Fibroblast of lung (primary cell): ENCODE results near the gene FHL3. TPM values are rescaled to one million over a fixed set of nuclear protein-coding genes. Genes with fewer than 3 reads are reported as not detected.

Experiments used
- DNase-seq, 2 donors: peaks; one replicate each; pipeline versions ENCODE4 v3.0.0 to v3.0.0-alpha.2; 2010; ENCODE audit warnings: low read depth in 2 of 2
- H2AFZ ChIP-seq: 2 replicates; pipeline ENCODE4 v1.5.1; 2012; ENCODE audit warnings: low read length, control low read depth, inconsistent platforms
- H3K27ac ChIP-seq: 2 replicates; pipeline ENCODE4 v1.5.1; 2011; ENCODE audit warnings: low read length, control low read depth; ENCODE audit not compliant: insufficient read depth
- H3K27me3 ChIP-seq: 2 replicates; pipeline ENCODE4 v1.5.1; 2011; ENCODE audit warnings: mild to moderate bottlenecking, low read length; ENCODE audit not compliant: control insufficient read depth, insufficient read depth
- H3K36me3 ChIP-seq: 2 replicates; pipeline ENCODE4 v1.5.1; 2011; ENCODE audit warnings: low read length; ENCODE audit not compliant: control insufficient read depth, insufficient read depth
- H3K4me1 ChIP-seq: 2 replicates; pipeline ENCODE4 v1.5.1; 2011; ENCODE audit warnings: low read length; ENCODE audit not compliant: control insufficient read depth, insufficient read depth; ENCODE audit errors: extremely low read depth
- H3K4me2 ChIP-seq: 2 replicates; pipeline ENCODE4 v1.5.1; 2011; ENCODE audit warnings: low read length, control low read depth; ENCODE audit not compliant: insufficient read depth; ENCODE audit errors: extremely low read depth
- H3K4me3 ChIP-seq, 4 experiments: fragments of 200-600 bp in 1 of 4; sonication (generic) in 1 of 4; replicated peaks in 1 of 4; 2 replicates each; pipeline ENCODE4 v1.5.1; 2011 to 2016; ENCODE audit warnings: low read length in 4 of 4, low read depth in 3 of 4, mild to moderate bottlenecking in 3 of 4, control low read depth in 2 of 4, inconsistent platforms in 1 of 4, mixed read lengths in 1 of 4; ENCODE audit not compliant: insufficient read depth in 1 of 4; ENCODE audit errors: control extremely low read depth in 1 of 4
- H3K79me2 ChIP-seq: 2 replicates; pipeline ENCODE4 v1.5.1; 2012; ENCODE audit warnings: mild to moderate bottlenecking, low read length, inconsistent platforms; ENCODE audit not compliant: control insufficient read depth, insufficient read depth
- H3K9ac ChIP-seq: 2 replicates; pipeline ENCODE4 v1.5.1; 2011; ENCODE audit warnings: mild to moderate bottlenecking, low read length, control low read depth; ENCODE audit not compliant: insufficient read depth
- H3K9me3 ChIP-seq: 2 replicates; pipeline ENCODE4 v1.5.1; 2012; ENCODE audit warnings: low read depth, low read length; ENCODE audit not compliant: control insufficient read depth, insufficient read depth
- H4K20me1 ChIP-seq: 2 replicates; pipeline ENCODE4 v1.5.1; 2011; ENCODE audit warnings: low read length; ENCODE audit not compliant: control insufficient read depth, insufficient read depth; ENCODE audit errors: extremely low read depth
- CTCF ChIP-seq, 2 donors: IDR thresholded peaks in 1 of 2; conservative IDR thresholded peaks in 1 of 2; 1 replicate in 1 of 2; 2 replicates in 1 of 2; pipeline ENCODE4 v1.5.1; 2011 to 2012; ENCODE audit warnings: low read length in 2 of 2, control low read depth in 1 of 2, inconsistent platforms in 1 of 2, low read depth in 1 of 2, mild to moderate bottlenecking in 1 of 2
- EZH2 ChIP-seq: IDR thresholded peaks from 2 replicates; pipeline ENCODE4 v1.5.1; 2012; ENCODE audit warnings: low read length, control low read depth, mild to moderate bottlenecking; ENCODE audit errors: missing control alignments
- polyA plus RNA-seq, 2 donors: library from polyadenylated mRNA; depleted of rRNA in 1 of 2; stranded (reverse) in 1 of 2; unstranded in 1 of 2; fragments of >200 nt; gene quantifications; 2 replicates each; pipeline ENCODE4 v1.2.1, GENCODE V29; 2011 to 2012; ENCODE audit warnings: missing spikeins in 1 of 2
- total RNA-seq: library from RNA; depleted of rRNA; stranded (reverse); fragments of >200 nt; gene quantifications from 2 replicates; pipeline ENCODE4 v1.2.1, GENCODE V29; 2014

FHL3 gene
- total and polyA plus RNA-seq, 2 donors (not counting 1 experiment from before 2014, with no cell fraction given) = 13.9 to 25.0 TPM

DNA sequence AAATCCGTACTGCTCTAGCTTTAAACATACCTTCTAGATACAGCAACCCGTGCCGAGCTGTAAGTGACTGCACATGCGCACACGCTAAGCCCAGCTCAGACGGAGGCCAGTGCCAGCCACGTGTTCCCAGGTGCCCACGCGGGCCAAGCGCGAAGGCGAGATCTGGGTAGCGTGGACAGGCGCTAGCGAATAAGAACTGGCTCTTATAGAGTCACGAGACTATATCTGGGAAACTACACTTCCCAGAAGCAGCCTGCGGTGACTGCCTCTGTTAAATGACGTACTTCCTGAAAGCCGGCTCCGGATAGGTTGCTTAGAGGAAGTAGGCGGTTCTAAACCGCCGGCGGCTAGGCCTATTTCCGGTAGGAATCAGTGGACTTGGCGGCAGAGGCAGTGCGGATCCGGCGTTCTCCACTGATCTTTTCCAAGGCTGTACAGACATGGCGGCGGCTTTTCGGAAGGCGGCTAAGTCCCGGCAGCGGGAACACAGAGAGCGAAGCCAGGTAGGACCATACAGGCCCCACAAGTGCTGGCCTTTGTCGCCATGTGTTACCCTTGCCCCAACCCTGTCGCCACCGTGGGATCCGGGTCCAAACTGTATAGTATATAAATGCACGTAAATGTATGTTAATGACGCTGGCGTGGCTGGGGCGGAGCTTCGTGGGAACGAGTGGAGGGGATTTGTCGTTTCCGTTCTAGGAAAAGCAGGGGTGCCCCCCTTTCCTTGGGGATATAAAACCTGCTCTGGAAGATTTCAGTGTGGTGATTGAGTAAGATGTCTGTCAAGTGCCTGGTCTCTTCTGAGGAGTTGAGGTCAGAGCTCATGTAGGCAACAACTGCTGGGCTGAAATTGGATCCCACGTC is 7.3 kb upstream of the FHL3 start, which contains the start of gene UTP11:
TSS of gene UTP11 (plus strand) at position 372 of the 864 bp plus-strand sequence. CDS start at position 441, 69 bp downstream.
- Histone ChIP-seq H4K20me1 (no peaks in the 10 kb centered on the region), H3K4me1 (peaks cover 3% of the 10 kb centered on the region)

GRCh38 chr1:38009841-38010180 is 4.5 kb upstream of the FHL3 start:
- Histone ChIP-seq H3K4me2 (no peak overlapping the region), H3K9ac (no peak overlapping the region), H4K20me1 (no peaks in the 10 kb centered on the region), H2AFZ (no peak overlapping the region), H3K36me3 (no peaks in the 10 kb centered on the region), H3K27ac (no peak overlapping the region), H3K9me3 (no peaks in the 10 kb centered on the region), H3K4me3 (no peak overlapping the region), H3K79me2 (peaks cover 23% of the 10 kb centered on the region), H3K27me3 (no peaks in the 10 kb centered on the region), H3K4me1 (peaks cover 3% of the 10 kb centered on the region)
- TF ChIP-seq CTCF (conservative IDR thresholded peaks at IDR 0.05 in 1 of 2, IDR thresholded peaks at IDR 0.05 in 1 of 2; ENCODE audit: low read depth in 1 of 2, low read length in 2 of 2) (no peak), EZH2 (no peak)
- DNase-seq = no peak

More for the DNA sequence above, 7.3 kb upstream of the FHL3 start, which contains the start of gene UTP11:
- TF ChIP-seq CTCF (conservative IDR thresholded peaks at IDR 0.05 in 1 of 2, IDR thresholded peaks at IDR 0.05 in 1 of 2; ENCODE audit: low read depth in 1 of 2, low read length in 2 of 2) = no peak
- no peak for TF ChIP-seq EZH2
- Histone ChIP-seq H3K4me3 (peak within 1 kb of the TSS; percentile 80 to 99 (median 90)), H3K27me3 (no peaks in the 10 kb centered on the region), H3K9ac (peak within 1 kb of the TSS; percentile 90), H3K9me3 (no peaks in the 10 kb centered on the region), H3K4me2 (peak within 1 kb of the TSS; percentile 87), H3K36me3 (peaks cover 3% of the 10 kb centered on the region), H3K79me2 (peaks cover 42% of the 10 kb centered on the region), H2AFZ (peak within 1 kb of the TSS; percentile 88), H3K27ac (peak within 1 kb of the TSS; percentile 96)
- peak; percentile 100 for DNase-seq

- no peak overlapping the region for H3K27ac ChIP-seq
- DNase-seq = peak in 1 of 2 donors; percentile 72
- no peaks in the 10 kb centered on the region for H3K36me3 ChIP-seq
- no peak overlapping the region for H3K4me2 ChIP-seq
- H4K20me1 ChIP-seq = no peaks in the 10 kb centered on the region
- no peaks in the 10 kb centered on the region for H3K27me3 ChIP-seq
- H3K4me1 ChIP-seq = peaks cover 3% of the 10 kb centered on the region
- no peak overlapping the region for H3K4me3 ChIP-seq
- H3K9ac ChIP-seq = no peak overlapping the region
- peaks cover 23% of the 10 kb centered on the region for H3K79me2 ChIP-seq
- peak overlapping the region; percentile 14 for H2AFZ ChIP-seq
- TF ChIP-seq EZH2 (no peak), CTCF (conservative IDR thresholded peaks at IDR 0.05 in 1 of 2, IDR thresholded peaks at IDR 0.05 in 1 of 2; ENCODE audit: low read depth in 1 of 2, low read length in 2 of 2) (no peak)
- no peaks in the 10 kb centered on the region for H3K9me3 ChIP-seq
These were observed 4.0 kb upstream of the FHL3 start for GRCh38 chr1:38009088-38009840.
